ENCODE data around the gene SH3RF3. TPM values are rescaled to one million over a fixed set of nuclear protein-coding genes. Genes with fewer than 3 reads are reported as not detected.

Gene SH3RF3
- total RNA-seq, 1 experiment from 2014 or later = 0.30 TPM

- Histone ChIP-seq H3K27ac (no peak overlapping the region), H3K36me3 (no peaks in the 10 kb centered on the region), H3K4me1 (peaks cover 16% of the 10 kb centered on the region), H3K9me3 (replicated peaks) (no peaks in the 10 kb centered on the region), H3K4me3 (no peak overlapping the region), H3K27me3 (0 out of 2 replicates have a peak, but pooled peaks cover 4% of the 10 kb centered on the region)
- DNase-seq = no peak
Observed at GRCh38 chr2:109282865-109283264, 153.9 kb downstream of the SH3RF3 start.

GRCh38 chr2:109284826-109285225 lies 155.8 kb downstream of the SH3RF3 start:
- peaks cover 16% of the 10 kb centered on the region for H3K4me1 ChIP-seq
- peak overlapping the region; percentile 49 for H3K27ac ChIP-seq
- H3K9me3 ChIP-seq (replicated peaks) = no peaks in the 10 kb centered on the region
- H3K4me3 ChIP-seq = no peak overlapping the region
- 0 out of 2 replicates have a peak, but pooled peaks cover 4% of the 10 kb centered on the region for H3K27me3 ChIP-seq
- H3K36me3 ChIP-seq = no peaks in the 10 kb centered on the region
- peak; percentile 90 to 93 for DNase-seq

- H3K9me3 ChIP-seq (replicated peaks) = no peaks in the 10 kb centered on the region
- H3K36me3 ChIP-seq = no peaks in the 10 kb centered on the region
- H3K4me3 ChIP-seq = no peak overlapping the region
- H3K27ac ChIP-seq = peak overlapping the region; percentile 49
- no peak for DNase-seq
- peaks cover 16% of the 10 kb centered on the region for H3K4me1 ChIP-seq
- 0 out of 2 replicates have a peak, but pooled peaks cover 2% of the 10 kb centered on the region for H3K27me3 ChIP-seq
Observed at GRCh38 chr2:109285244-109285651, 156.2 kb downstream of the SH3RF3 start.

GRCh38 chr2:109287413-109287812 lies 158.4 kb downstream of the SH3RF3 start:
- DNase-seq = no peak
- Histone ChIP-seq H3K9me3 (replicated peaks) (no peaks in the 10 kb centered on the region), H3K4me3 (no peak overlapping the region), H3K27ac (no peak overlapping the region), H3K27me3 (no peaks in the 10 kb centered on the region), H3K36me3 (no peaks in the 10 kb centered on the region), H3K4me1 (peaks cover 16% of the 10 kb centered on the region)

GRCh38 chr2:109287838-109288237 lies 158.8 kb downstream of the SH3RF3 start:
- peaks cover 16% of the 10 kb centered on the region for H3K4me1 ChIP-seq
- DNase-seq = no peak
- H3K4me3 ChIP-seq = no peak overlapping the region

GRCh38 chr2:109288544-109289368 lies 159.8 kb downstream of the SH3RF3 start:
- H3K9me3 ChIP-seq (replicated peaks) = no peaks in the 10 kb centered on the region
- no peak for DNase-seq
- peaks cover 16% of the 10 kb centered on the region for H3K4me1 ChIP-seq
- H3K27me3 ChIP-seq = no peaks in the 10 kb centered on the region
- H3K36me3 ChIP-seq = no peaks in the 10 kb centered on the region
- no peak overlapping the region for H3K27ac ChIP-seq
- H3K4me3 ChIP-seq = no peak overlapping the region

More at GRCh38 chr2:109287838-109288237, 158.8 kb downstream of the SH3RF3 start:
- H3K27me3 ChIP-seq = no peaks in the 10 kb centered on the region
- no peak overlapping the region for H3K27ac ChIP-seq
- no peaks in the 10 kb centered on the region for H3K36me3 ChIP-seq
- H3K9me3 ChIP-seq (replicated peaks) = no peaks in the 10 kb centered on the region

GRCh38 chr2:109289504-109290222 lies 160.7 kb downstream of the SH3RF3 start:
- Histone ChIP-seq H3K4me1 (peaks cover 13% of the 10 kb centered on the region), H3K4me3 (no peak overlapping the region), H3K9me3 (replicated peaks) (no peaks in the 10 kb centered on the region), H3K27ac (no peak overlapping the region), H3K36me3 (no peaks in the 10 kb centered on the region), H3K27me3 (no peaks in the 10 kb centered on the region)
- DNase-seq = no peak

- Histone ChIP-seq H3K4me3 (no peak overlapping the region), H3K36me3 (no peaks in the 10 kb centered on the region), H3K9me3 (replicated peaks) (no peaks in the 10 kb centered on the region), H3K4me1 (no peaks in the 10 kb centered on the region; the same call in 1 of the 2 replicates), H3K27ac (no peak overlapping the region), H3K27me3 (no peaks in the 10 kb centered on the region)
- no peak for DNase-seq
Observed at GRCh38 chr2:109290887-109291643, 162.1 kb downstream of the SH3RF3 start.

- no peak for DNase-seq
- Histone ChIP-seq H3K9me3 (replicated peaks) (no peaks in the 10 kb centered on the region), H3K27me3 (no peaks in the 10 kb centered on the region), H3K4me3 (no peak overlapping the region), H3K4me1 (no peaks in the 10 kb centered on the region), H3K27ac (no peak overlapping the region), H3K36me3 (no peaks in the 10 kb centered on the region)
Observed at GRCh38 chr2:109292386-109292785, 163.4 kb downstream of the SH3RF3 start.

GRCh38 chr2:109293663-109294062 lies 164.7 kb downstream of the SH3RF3 start:
- Histone ChIP-seq H3K4me1 (no peaks in the 10 kb centered on the region), H3K4me3 (no peak overlapping the region), H3K27ac (no peak overlapping the region), H3K9me3 (replicated peaks) (no peaks in the 10 kb centered on the region), H3K36me3 (no peaks in the 10 kb centered on the region), H3K27me3 (no peaks in the 10 kb centered on the region)
- no peak for DNase-seq

GRCh38 chr2:109294523-109294922 lies 165.5 kb downstream of the SH3RF3 start:
- no peaks in the 10 kb centered on the region for H3K36me3 ChIP-seq
- no peaks in the 10 kb centered on the region for H3K27me3 ChIP-seq
- no peaks in the 10 kb centered on the region for H3K9me3 ChIP-seq (replicated peaks)
- H3K4me3 ChIP-seq = no peak overlapping the region
- no peak for DNase-seq
- no peaks in the 10 kb centered on the region for H3K4me1 ChIP-seq
- no peak overlapping the region for H3K27ac ChIP-seq

- no peaks in the 10 kb centered on the region for H3K9me3 ChIP-seq (replicated peaks)
- H3K4me1 ChIP-seq = no peaks in the 10 kb centered on the region
- H3K36me3 ChIP-seq = no peaks in the 10 kb centered on the region
- H3K27me3 ChIP-seq = no peaks in the 10 kb centered on the region
- no peak overlapping the region for H3K4me3 ChIP-seq
- DNase-seq = no peak
- no peak overlapping the region for H3K27ac ChIP-seq
Observed at GRCh38 chr2:109295070-109295780, 166.2 kb downstream of the SH3RF3 start.

- DNase-seq = no peak
- no peaks in the 10 kb centered on the region for H3K9me3 ChIP-seq (replicated peaks)
- H3K27me3 ChIP-seq = no peaks in the 10 kb centered on the region
- no peak overlapping the region for H3K4me3 ChIP-seq
- H3K36me3 ChIP-seq = no peaks in the 10 kb centered on the region
- no peaks in the 10 kb centered on the region for H3K4me1 ChIP-seq
- H3K27ac ChIP-seq = no peak overlapping the region
Observed at GRCh38 chr2:109295781-109296117, 166.7 kb downstream of the SH3RF3 start.
